K562 (cell line): ENCODE data around the gene UBE2E2. TPM values are rescaled to one million over a fixed set of nuclear protein-coding genes. Genes with fewer than 3 reads are reported as not detected.

Experiments
- ATAC-seq: fragments of 200-7000 bp; cut with Tn5 transposase; 3 replicates; pipeline ENCODE4 v1.9.1; 2020; ENCODE audit warnings: moderate library complexity
- BruUV-seq: library from RNA; stranded (reverse); fragments of 400-500 nt; replicated peaks from 2 replicates; lab custom pipeline; 2021; lab: Mats Ljungman, UMichigan
- CTCF ChIA-PET: fragments of 300-600 bp; formaldehyde crosslinking; extraction: SDS; loops from one replicate; lab custom pipeline; 2021; ENCODE audit warnings: low intra/inter-chr PET ratio; lab: Yijun Ruan, JAX
- POLR2A ChIA-PET: fragments of 300-600, 350-650 bp; sonication (Branson Sonifier 250); formaldehyde crosslinking; extraction: SDS; loops from one replicate; lab custom pipeline; 2021; ENCODE audit warnings: antibody characterized with exemption, inconsistent platforms; lab: Yijun Ruan, JAX
- DNase-seq, 4 experiments: peaks; one replicate each; pipeline versions ENCODE4 v3.0.0 to v3.0.0-alpha.2; 2011 to 2018; ENCODE audit warnings: low spot score in 3 of 4, mixed read lengths in 3 of 4; ENCODE audit errors: extremely low read depth in 1 of 4
- FAIRE-seq: peaks from 2 replicates; lab custom pipeline; 2011; peaks lifted over from hg19 to GRCh38; lab: Jason Lieb, UNC
- H2AFZ ChIP-seq: 2 replicates; pipeline ENCODE4 v1.6.0; 2011; ENCODE audit warnings: low read depth, low read length, control low read depth, inconsistent platforms
- H3K27ac ChIP-seq: fragments of 200-600 bp; 3 replicates; pipeline ENCODE4 v1.8.0; 2011; ENCODE audit warnings: low read depth, mild to moderate bottlenecking, control low read depth, inconsistent platforms, low read length, moderate library complexity, mixed read lengths; ENCODE audit errors: extremely low read depth
- H3K27me3 ChIP-seq, 2 experiments: fragments of 300-600 bp in 1 of 2; 2 replicates in 1 of 2; 3 replicates in 1 of 2; pipeline versions ENCODE4 v1.6.0 to v1.8.0; 2011; ENCODE audit warnings: inconsistent platforms in 2 of 2, low read length in 2 of 2, mild to moderate bottlenecking in 1 of 2, mixed read lengths in 1 of 2, moderate library complexity in 1 of 2; ENCODE audit not compliant: control insufficient read depth in 2 of 2, insufficient read depth in 2 of 2
- H3K36me3 ChIP-seq: fragments of 300-600 bp; 3 replicates; pipeline ENCODE4 v1.8.0; 2011; ENCODE audit warnings: mild to moderate bottlenecking, low read length, inconsistent platforms; ENCODE audit not compliant: control insufficient read depth, insufficient read depth
- H3K4me1 ChIP-seq, 2 experiments: fragments of 200-600 bp in 1 of 2; replicated peaks in 1 of 2; 2 replicates in 1 of 2; 3 replicates in 1 of 2; pipeline versions ENCODE4 v1.5.1 to v1.8.0; 2011; ENCODE audit warnings: inconsistent platforms in 2 of 2, low read length in 2 of 2, mild to moderate bottlenecking in 1 of 2, mixed read lengths in 1 of 2, moderate library complexity in 1 of 2; ENCODE audit not compliant: control insufficient read depth in 2 of 2, insufficient read depth in 2 of 2
- H3K4me2 ChIP-seq: 2 replicates; pipeline ENCODE4 v1.6.1; 2011; ENCODE audit warnings: low read length, control low read depth, inconsistent platforms, mixed read lengths; ENCODE audit not compliant: insufficient read depth
- H3K4me3 ChIP-seq: fragments of 200-600 bp; sonication (generic), shearing (Covaris generic); 2 replicates; pipeline ENCODE4 v1.5.1; 2016; ENCODE audit warnings: control low read depth, inconsistent platforms
- H3K79me2 ChIP-seq: fragments of 200-600 bp; 3 replicates; pipeline ENCODE4 v1.8.0; 2011; ENCODE audit warnings: low read length, inconsistent platforms; ENCODE audit not compliant: control insufficient read depth, insufficient read depth
- H3K9ac ChIP-seq, 2 experiments: 2 replicates each; pipeline versions ENCODE4 v1.6.0 to v1.6.1; 2011; ENCODE audit warnings: low read depth in 2 of 2, low read length in 2 of 2, control low read depth in 1 of 2, inconsistent platforms in 1 of 2, mild to moderate bottlenecking in 1 of 2, mixed read lengths in 1 of 2; ENCODE audit not compliant: insufficient read depth in 1 of 2
- H3K9me1 ChIP-seq: one replicate; pipeline ENCODE4 v1.6.0; 2011; ENCODE audit warnings: inconsistent platforms, mild to moderate bottlenecking, low read length, moderate library complexity; ENCODE audit not compliant: control insufficient read depth, insufficient read depth
- H3K9me3 ChIP-seq: replicated peaks from 2 replicates; pipeline ENCODE4 v1.5.1; 2011; ENCODE audit warnings: low read depth, low read length, inconsistent platforms; ENCODE audit not compliant: control insufficient read depth, insufficient read depth
- H4K20me1 ChIP-seq: replicated peaks from 2 replicates; pipeline ENCODE4 v1.6.1; 2011; ENCODE audit warnings: low read length, inconsistent platforms, mixed read lengths; ENCODE audit not compliant: control insufficient read depth, insufficient read depth
- MCM3 ChIP-seq: fragments of 450-650 bp; IDR thresholded peaks from 2 replicates; pipeline ENCODE4 v1.6.1; 2016
- MTA2 ChIP-seq: fragments of 450-650 bp; IDR thresholded peaks from 2 replicates; pipeline ENCODE4 v1.6.1; 2016; ENCODE audit warnings: low read depth
- SNRNP70 ChIP-seq: fragments of 200-400 bp; formaldehyde crosslinking; optimal IDR thresholded peaks from 2 replicates; pipeline ENCODE3; 2017; ENCODE audit warnings: low read depth, low read length
- SP1 ChIP-seq: sonication (generic); formaldehyde crosslinking; IDR thresholded peaks from 2 replicates; pipeline ENCODE4 v1.8.1; 2022; ENCODE audit warnings: mild to moderate bottlenecking, missing genetic modification reagents
- TCF7L2 ChIP-seq: fragments of 150-350 bp; IDR thresholded peaks from 2 replicates; pipeline ENCODE4 v1.6.1; 2016; ENCODE audit warnings: low read depth, mild to moderate bottlenecking, low read length, moderate library complexity
- TGIF2 ChIP-seq: sonication (generic); formaldehyde crosslinking; IDR thresholded peaks from 2 replicates; pipeline ENCODE4 v1.8.1; 2022; ENCODE audit warnings: mild to moderate bottlenecking, missing genetic modification reagents, moderate library complexity
- ZBTB8A ChIP-seq: fragments of 450-650 bp; IDR thresholded peaks from 2 replicates; pipeline ENCODE4 v1.6.1; 2018; ENCODE audit warnings: mild to moderate bottlenecking, moderate library complexity; ENCODE audit not compliant: partially characterized antibody
- ZNF274 ChIP-seq: IDR thresholded peaks from 2 replicates; pipeline ENCODE4 v1.6.1; 2011; ENCODE audit warnings: low read depth, mild to moderate bottlenecking, low read length, moderate library complexity, borderline replicate concordance
- ZNF79 ChIP-seq: fragments of 250-450 bp; sonication (Bioruptor Pico); IDR thresholded peaks from 2 replicates; pipeline ENCODE4 v1.4.0; 2020; ENCODE audit warnings: low read depth, mild to moderate bottlenecking, moderate library complexity
- WGBS: fragments of 100-300 bp; shearing (Covaris generic); methylation state at CpG from one replicate; pipeline ENCODE4 v1.1.6; 2016; ENCODE audit warnings: low coverage, mixed read lengths; ENCODE audit not compliant: insufficient coverage; ENCODE audit errors: missing lambda C conversion rate; 5-methylcytosine and 5-hydroxymethylcytosine counted together
- in situ Hi-C: fragments of 300-500 bp; cut with MboI; formaldehyde crosslinking; loops from 4 replicates; pipeline ENCODE4 v1.15.0; 2018; ENCODE audit warnings: inconsistent platforms, mixed read lengths
- intact Hi-C: fragments of 100-400 bp; cut with micrococcal nuclease; formaldehyde crosslinking; loops from 2 replicates; pipeline ENCODE4 v1.14.2; 2022
- polyA plus RNA-seq, 8 experiments: library from polyadenylated mRNA; depleted of rRNA in 4 of 8; stranded (reverse) in 5 of 8; unstranded in 3 of 8; fragments of >200 nt; fragmentation: Nextera tagmentation in 2 of 8; fragmentation: Illumina TruSeq in 1 of 8; extraction: Ambion mirVana in 2 of 8; extraction: Trizol in 1 of 8; gene quantifications; 2 replicates each; pipeline versions ENCODE4 v1.2.1 to v1.2.3, GENCODE V29; 2011 to 2014; ENCODE audit warnings: inconsistent platforms in 1 of 8, missing spikeins in 1 of 8
- total RNA-seq, 7 experiments: library from RNA; depleted of rRNA in 6 of 7; stranded (reverse); fragments of >200 nt in 6 of 7; fragmentation: Illumina TruSeq in 2 of 7; extraction: Trizol in 2 of 7; gene quantifications; 2 replicates each; pipeline versions ENCODE4 v1.2.1 to v1.2.3, GENCODE V29; 2011 to 2021; ENCODE audit warnings: low replicate concordance in 1 of 7
- TF ChIP-seq, protein P1 (sequence below): fragments of 250-450 bp; sonication (Bioruptor Pico); IDR thresholded peaks from 2 replicates; pipeline ENCODE4 v1.5.0; 2021; ENCODE audit warnings: mild to moderate bottlenecking, moderate library complexity

Gene UBE2E2
- total and polyA plus RNA-seq, 9 of the 15 experiments (the other 6 are each of a cell fraction or from before 2014, with no cell fraction given), result 0.22 to 5.1 (median 1.9) TPM

DNA sequence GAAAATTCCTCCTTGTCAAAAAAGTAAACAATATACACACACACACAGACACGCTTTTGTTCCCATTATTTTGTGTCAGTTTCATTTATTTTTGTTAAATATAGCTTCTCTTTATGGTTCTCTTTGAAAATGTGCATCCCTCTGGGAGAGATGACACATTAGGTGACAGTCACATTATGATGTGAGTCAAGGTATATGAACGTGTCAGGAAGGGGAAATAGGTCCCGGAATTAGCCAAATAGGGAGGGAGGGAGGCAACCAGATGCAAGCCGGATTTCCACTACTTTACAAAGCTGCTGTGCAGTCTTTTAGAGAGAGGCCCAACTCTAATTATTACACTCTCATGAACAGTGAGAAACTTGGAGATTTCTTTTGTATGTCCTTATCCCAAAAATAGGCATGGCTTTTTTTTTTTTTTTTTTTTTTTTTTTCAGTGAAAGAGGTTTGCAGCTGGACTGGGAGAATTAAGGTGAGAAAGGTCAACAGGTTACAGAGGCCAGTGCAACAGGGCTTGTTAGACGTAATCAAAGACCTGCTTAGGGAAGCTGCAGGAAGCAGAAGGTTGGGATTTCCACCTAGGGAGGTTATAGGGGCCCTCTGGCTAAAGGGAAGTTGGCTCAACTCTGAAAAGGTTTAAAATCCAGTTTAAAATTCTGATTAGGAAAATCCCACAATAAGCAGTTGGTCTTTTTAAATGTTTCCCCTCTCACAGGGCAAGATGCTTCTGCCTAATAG is 362.1 kb downstream of the UBE2E2 start (continued):
- no peak for TF ChIP-seq ZBTB8A
- no peak for TF ChIP-seq SP1
- no peak for TF ChIP-seq ZNF274
- TF ChIP-seq MCM3, result no peak

DNA sequence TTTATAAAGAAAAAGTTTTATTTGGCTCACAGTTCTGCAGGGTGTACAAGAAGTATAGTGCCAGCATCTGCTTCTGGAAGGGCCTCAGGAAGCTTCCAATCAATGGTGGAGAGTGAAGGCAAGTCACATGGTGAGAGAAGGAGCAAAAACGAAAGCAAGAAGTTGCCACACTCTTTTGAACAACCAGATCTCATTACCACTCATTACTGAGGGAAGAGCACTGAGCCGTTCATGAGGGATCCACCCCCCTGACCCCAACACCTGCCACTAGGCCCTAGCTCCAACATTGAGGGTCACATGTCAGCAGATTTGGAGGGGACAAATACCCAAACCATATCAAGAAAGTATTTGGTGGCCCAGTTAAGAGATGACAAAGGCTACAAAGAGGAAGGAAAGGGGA is 363.4 kb downstream of the UBE2E2 start:
- Histone ChIP-seq H3K4me1 (no peaks in the 10 kb centered on the region), H3K4me2 (no peak overlapping the region), H4K20me1 (no peaks in the 10 kb centered on the region), H3K27me3 (no peaks in the 10 kb centered on the region), H3K9ac (no peak overlapping the region), H3K9me1 (no peaks in the 10 kb centered on the region), H2AFZ (no peak overlapping the region), H3K36me3 (no peaks in the 10 kb centered on the region), H3K79me2 (no peaks in the 10 kb centered on the region), H3K4me3 (no peak overlapping the region), H3K9me3 (no peaks in the 10 kb centered on the region), H3K27ac (no peak overlapping the region)
- CTCF ChIA-PET, result no interaction called here
- TF ChIP-seq MTA2, result no peak
- TF ChIP-seq TGIF2 (CRISPR knock-in tag), result no peak
- no peak for TF ChIP-seq TCF7L2
- no peak for TF ChIP-seq ZNF79 (CRISPR knock-in tag)
- TF ChIP-seq, protein P1, sequence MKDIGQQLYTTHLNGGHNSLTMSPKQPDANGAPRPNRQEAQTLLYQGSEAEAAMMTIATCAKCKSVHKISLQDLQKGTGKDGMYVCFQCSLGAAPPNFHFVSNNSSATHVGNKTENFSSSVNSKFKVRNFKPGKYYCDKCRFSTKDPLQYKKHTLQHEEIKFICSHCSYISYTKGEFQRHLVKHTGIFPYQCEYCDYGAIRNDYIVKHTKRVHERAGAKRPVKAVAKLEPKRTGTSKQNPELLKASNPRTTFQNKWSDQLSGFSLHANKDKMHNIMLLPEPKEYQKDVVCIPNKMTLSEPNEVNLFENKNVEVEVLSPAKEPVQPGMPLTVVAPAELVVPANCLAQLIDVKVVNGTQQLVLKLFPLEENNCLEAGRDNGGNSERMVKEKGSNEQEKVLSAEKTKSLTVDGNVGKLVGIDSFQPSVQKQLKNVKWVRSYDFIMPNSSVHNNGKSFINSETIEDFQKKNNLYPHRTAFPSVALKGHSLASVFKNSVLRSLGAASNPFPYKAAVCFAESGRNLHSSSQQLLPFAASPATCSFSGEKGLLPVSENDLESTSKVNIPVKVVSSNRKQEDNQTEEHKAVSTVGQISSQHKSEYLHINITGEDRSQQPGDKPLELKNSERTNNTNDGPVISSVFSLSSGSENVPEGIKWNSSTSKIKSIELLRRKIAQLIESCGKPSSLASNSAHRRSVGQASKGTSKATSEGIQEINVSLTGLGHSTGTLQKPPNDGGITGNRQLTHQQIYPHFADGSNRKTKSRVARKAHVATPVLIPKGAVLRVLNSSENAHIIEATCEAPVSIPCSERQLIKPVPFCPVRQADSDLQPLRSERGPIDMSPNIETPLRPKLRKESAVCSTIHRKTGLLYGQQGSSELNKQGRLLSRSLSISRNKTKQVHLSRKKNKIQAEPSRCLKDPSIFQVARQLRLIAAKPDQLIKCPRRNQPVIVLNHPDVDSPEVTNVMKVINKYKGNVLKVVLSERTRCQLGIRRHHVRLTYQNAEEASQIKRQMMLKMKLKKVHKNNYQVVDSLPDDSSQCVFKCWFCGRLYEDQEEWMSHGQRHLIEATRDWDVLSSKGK (CRISPR knock-in tag), result no peak
- TF ChIP-seq SNRNP70, result no peak
- no peak for FAIRE-seq
- in situ Hi-C loops, result no loop called here
- BruUV-seq, result no TSS peak
- POLR2A ChIA-PET, result no interaction called here
- ATAC-seq, result no peak
- intact Hi-C loops, result no loop called here
- DNase-seq, result no peak
- 0% methylated on average over 2 of the region's 2 CpGs for WGBS
